Right lung (tissue), 5 donors: ENCODE measurements around the gene PPP1R15B. TPM values are rescaled to one million over a fixed set of nuclear protein-coding genes. Genes with fewer than 3 reads are reported as not detected.
"Not testable (repeated sequence)": the region's sequence is repeated elsewhere in the genome, so short reads cannot be mapped to it uniquely, and the experiment has no call there.

Source experiments
- DNase-seq, 2 donors: peaks; one replicate each; pipeline ENCODE4 v3.0.0-alpha.2; 2013
- polyA plus RNA-seq, 5 donors: library from polyadenylated mRNA; unstranded; fragments of 120-200 nt; gene quantifications; one replicate each; pipeline versions ENCODE4 v1.2.1 to v1.2.3, GENCODE V29; 2013; ENCODE audit warnings: inconsistent platforms in 1 of 5, low replicate concordance in 1 of 5; ENCODE audit not compliant: insufficient read length in 5 of 5, insufficient read depth in 1 of 5

The PPP1R15B gene
- polyA plus RNA-seq, 5 donors: 32.8 to 40.3 (median 33.9) TPM

DNA sequence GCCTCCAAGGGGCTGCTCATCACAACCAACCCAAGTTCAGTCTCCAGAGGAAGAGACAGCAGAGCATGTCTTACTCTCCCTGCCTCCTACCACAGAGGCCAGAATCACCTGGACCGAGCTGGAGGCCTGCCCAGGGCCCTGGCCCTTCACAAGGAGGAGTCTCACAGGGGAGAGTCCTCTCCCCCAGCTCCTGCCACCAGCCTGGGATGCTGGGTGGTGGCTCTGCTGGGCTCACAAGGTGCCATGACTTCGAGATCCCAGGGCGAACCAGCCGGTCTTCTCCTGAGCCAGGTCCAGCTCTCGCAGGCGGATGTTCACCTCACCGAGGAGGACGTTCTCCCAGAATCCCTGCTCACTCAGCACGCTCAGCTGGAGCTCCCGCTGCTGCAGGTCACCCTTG, 13.0 kb upstream of the PPP1R15B start:
- no peak for DNase-seq

DNA sequence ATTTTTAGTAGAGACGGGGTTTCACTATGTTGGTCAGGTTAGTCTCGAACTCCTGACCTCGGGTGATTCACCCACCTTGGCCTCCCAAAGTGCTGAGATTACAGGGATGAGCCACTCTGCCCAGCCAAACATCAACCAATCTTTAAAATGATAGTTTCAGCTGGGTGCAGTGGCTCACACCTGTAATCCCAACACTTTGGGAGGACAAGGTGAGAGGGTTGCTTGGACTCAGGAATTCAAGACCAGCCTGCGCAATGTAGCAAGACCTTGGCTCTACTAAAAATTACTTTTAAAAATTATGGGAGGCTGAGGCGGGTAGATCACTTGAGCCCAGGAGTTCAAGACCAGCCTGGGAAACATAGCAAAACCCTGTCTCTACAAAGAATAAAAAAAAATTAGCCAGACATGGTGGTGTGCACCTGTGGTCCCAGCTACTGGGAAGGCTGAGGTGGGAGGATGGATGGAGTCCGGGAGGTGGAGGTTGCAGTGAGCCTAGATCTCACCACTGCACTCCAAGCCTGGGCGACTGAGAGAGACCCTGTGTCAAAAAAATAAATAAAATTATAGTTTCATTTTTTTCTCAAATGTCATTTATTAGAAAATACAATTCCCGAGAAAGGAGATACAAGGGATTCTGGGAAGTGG, 10.6 kb upstream of the PPP1R15B start:
- DNase-seq: not testable (repeated sequence)

DNA sequence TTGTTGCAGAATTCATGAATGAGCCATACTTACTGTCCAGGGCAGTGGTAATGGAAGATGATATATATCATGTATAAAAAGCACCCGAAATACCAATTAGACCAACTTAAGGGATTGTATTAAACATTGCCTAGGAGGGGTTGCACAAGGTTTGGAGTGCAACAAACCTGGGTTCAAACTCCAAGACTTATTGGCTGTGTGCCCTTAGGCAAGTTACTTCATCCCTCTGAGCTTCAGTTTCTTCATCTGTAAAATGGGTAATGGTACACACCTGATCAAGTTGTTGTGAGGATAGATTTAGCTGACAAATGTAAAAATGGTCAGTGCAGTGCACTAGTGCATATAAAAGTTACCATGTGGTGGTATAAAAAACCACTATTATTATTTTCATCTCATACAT, 9.8 kb upstream of the PPP1R15B start:
- DNase-seq: no peak

DNA sequence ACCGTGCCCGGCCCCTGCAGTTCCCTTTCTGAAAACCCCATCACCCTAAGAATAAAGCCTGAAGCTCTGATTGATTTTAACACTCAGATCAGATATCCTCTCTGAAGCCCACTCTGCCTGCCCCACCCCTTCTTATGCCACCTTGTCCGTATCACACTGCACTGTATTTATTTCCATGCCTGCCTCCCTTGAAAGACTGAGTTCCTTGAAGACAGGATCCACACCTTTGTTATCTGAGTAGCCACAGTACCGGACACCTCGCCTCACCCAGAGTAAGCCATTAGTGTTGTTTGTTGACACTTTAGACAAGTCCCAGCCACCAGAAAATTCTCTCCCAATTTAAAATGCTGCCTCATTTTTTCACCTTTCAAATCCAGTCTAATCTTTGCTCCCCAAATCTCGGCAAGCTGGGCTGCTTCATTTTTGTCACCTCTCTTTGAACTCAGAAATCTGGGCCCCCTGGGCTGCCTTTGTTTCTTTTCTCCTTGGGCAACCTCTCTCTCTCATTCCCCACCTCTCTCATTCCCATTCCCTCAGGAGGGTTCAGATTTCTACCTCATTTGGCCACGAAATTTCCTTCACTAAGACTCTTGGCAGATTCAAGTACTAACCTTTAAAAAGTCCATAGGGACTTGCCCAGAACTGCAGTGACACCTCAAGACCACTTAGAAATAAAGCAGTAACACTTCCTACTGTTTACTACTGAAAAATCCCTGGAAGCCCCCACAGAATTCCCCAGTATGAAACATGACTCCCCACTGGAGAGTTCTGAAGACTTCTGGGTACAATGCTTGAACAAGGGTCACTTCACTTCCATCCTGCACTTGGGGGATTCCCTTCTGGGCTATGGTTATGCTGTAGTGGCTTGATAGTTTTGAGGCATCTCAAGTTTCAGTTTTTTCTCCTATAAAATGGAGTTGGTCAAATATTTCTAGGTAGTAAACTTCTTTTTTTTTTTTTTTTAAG, 8.7 kb upstream of the PPP1R15B start:
- no peak for DNase-seq

DNA sequence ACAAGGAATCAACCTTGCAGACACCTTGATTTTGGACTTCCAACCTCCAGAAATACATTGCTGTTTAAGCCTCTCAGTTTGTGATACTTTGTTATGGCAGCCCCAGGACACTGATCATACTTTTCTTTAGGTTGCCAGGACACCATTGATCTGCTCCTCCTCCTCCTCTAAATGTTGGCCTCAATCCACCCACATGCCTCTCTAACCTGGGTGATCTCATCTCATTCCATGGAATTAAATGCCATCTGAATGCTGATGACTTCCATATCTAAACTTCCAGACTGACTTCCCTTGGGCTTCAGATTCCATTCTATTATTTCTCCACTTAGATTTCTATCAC, 7.4 kb upstream of the PPP1R15B start:
- DNase-seq: no peak

DNA sequence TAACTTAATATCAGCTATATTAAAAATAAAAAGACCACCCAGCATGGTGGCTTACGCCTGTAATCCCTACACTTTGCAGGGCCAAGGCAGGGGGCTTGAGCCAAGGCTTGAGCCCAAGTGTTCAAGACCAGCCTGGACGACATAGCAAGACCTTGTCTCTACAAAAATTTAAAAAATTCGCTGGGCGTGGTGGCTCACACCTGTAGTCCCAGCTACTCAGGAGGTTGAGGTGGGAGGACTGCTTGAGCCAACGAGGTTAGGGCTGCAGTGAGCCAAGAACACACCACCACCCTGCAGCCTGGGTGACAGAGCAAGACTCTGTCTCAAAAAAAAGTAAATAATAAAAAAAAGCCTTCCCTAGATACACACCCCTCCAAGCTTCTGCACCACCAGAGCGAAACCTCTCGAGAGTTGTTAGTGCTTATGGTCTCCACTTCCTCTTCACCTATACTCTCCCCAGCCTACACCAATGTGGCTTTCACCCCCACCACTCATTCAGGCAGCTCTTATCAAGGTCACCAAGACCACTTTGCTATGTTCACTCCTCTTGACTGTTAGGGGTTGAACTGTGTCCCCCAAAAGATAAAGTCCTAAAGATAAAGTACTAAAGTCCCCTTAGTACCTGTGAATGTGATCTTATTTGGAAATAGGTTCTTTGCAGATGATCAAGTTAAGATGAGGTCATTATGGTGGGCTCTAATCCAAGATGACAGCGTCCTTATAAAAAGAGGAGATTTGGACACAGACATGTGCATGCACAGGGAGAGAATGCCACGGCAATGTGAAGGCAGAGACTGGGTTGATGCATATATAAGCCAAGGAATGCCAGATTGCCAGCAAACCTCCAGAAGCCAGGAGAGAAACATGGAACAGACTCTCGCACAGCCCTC, 6.8 kb upstream of the PPP1R15B start:
- no peak for DNase-seq

DNA sequence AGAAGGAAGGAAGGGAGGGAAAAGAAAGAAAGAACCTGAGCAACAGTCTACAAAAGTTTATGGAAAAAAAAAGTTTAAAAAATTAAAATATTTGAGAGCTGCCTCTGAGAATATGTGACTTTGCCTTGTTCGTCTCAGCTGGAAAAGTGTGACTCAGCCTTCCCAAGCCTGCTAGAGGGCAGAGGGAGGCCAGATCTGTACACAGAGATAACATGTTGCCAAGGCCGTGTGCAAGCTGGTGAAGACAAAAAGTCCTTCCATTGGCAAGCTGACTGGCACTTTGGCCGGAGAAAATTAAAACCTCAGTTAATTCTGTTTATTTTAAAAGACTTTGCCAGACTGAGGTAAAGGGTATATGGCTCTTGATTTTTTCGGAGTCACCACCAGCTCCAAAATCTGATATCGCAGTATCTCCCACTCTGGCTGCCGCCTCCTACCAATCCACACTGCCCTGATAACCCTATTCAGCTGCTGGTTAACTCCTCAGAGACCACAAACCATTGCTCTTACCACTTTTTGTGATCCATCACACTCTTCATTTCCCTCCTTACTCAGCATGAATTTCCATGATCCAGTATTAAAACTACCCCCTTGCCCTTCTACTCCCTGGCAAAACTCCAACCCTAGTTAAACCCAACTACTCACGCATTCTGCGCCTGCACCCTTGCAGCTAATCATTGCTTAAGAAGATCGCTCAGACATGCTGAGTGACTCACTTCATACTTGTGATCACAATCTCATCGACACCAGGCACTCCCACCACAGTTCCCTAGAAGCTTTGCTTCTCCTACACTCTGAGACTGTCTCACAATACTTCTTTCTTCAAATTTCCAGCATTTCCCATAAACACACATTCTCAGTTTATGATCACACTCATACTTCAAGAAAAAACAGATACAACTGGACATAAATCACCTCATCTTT, 5.7 kb upstream of the PPP1R15B start:
- no peak for DNase-seq

DNA sequence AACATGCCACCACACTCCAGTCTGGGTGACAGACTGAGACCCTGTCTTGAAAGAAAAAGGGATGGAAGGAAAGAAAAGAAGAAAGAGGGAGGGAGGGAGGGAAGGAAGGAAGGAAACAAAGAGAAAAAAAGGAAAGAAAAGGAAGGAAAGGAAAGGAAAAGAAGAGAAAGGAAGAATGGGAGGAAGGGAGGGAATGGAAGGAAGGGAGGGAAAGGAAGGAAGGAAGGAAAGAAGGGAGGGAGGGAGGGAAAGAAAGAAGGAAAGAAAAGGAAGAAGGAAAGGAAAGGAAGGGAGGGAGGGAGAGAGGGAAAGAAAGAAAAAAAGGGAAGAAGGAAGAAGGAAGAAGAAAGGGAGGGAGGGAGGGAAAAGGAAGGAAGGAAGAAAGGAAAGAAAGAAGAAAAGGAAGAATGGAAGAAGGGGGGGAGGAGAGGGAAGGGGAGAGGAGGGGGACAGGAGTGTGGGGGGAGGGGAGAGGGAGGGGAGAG, 5.0 kb upstream of the PPP1R15B start:
- no peak for DNase-seq

DNA sequence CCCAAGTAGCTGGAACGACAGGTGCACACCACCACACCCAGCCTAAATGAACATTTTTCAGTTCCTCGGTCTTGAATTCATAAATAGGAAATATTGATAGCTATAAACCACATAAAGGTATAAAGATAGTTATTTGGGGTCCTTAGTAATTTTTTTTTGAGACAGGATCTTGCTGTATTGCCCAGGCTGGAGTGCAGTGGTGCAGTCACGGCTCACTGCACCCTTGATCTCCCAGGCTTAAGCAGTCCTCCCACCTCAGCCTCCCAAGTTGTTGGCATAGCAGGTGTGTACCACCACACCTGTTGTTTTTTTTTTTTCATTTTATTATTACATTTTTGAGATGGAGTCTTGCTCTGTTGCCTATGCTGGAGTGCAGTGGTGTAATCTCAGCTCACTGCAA, 3.7 kb upstream of the PPP1R15B start:
- DNase-seq: no peak

DNA sequence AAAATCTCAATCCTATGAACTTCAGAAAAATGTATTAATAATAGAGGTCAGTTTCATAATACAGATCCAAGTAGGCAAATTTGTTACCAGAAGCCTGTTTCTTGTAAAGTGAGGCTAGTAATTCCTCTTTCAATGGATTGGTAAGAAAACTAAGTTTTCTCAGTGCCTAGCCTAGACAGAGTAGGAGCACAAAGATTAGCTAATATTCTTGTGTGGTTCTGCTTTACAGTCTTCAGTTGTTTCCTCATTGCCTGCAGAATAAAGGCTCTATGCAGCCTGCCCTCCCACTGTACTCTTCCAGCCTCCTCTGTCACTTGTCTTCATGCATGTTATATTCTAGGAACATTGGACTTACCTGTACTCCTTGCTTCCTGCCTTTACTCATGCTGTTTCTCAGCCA, 2.4 kb upstream of the PPP1R15B start:
- DNase-seq: no peak

DNA sequence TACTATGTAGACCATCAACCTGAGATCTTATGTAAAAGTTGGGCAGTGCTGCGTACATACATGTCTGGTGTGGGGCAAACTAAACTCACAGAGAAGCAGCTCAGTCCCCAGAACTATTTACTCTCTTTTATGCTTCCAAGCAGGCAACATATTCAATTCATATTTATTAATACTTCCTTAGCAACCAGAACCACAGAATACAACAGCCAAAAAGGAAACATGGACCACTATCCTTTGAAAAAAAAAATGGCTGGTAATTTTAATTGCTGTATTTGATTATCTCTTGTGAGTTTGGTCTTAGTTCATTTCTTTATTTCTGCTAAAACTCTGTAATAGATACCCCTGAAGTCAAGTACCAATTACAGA, 1.5 kb upstream of the PPP1R15B start:
- DNase-seq: no peak

DNA sequence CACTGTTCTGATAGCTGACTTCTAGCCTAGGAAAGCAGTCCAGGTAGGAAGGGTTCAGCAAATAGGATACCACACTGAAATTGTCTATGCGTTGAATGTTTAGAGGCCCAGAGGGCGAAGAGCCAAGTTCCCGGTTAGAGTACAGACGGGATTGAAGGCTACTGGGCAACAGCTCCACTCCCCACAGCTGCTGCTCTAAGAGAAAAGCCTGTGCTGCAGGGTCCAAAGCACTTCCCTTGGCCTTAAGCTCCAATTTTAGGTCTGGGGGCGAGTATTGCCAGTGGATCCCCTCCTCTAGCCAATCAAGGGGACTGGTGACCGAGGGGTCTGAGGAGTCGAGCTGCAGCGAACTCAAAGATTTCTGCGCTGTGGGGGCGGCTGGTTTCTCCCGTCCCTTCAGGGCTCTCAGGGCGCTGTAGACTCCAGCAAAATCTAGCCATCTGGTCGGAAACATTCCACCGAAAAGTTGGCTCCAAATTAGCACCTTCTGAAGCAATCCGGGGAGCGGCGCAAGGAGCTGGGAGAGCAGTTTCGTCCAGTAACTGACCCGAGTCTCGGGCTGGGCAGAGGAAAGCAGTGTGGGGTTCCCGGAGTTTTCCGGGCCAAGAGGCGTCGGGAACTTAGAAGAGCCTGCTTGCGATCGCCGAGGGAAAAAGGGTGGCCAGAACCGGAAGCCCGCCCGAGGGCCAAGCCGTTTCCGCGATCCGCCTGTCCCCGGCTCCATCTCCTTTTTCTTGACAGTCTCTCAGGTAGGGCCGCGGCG, 748 bp downstream of the PPP1R15B start:
- DNase-seq: peak; percentile 58 to 63

DNA sequence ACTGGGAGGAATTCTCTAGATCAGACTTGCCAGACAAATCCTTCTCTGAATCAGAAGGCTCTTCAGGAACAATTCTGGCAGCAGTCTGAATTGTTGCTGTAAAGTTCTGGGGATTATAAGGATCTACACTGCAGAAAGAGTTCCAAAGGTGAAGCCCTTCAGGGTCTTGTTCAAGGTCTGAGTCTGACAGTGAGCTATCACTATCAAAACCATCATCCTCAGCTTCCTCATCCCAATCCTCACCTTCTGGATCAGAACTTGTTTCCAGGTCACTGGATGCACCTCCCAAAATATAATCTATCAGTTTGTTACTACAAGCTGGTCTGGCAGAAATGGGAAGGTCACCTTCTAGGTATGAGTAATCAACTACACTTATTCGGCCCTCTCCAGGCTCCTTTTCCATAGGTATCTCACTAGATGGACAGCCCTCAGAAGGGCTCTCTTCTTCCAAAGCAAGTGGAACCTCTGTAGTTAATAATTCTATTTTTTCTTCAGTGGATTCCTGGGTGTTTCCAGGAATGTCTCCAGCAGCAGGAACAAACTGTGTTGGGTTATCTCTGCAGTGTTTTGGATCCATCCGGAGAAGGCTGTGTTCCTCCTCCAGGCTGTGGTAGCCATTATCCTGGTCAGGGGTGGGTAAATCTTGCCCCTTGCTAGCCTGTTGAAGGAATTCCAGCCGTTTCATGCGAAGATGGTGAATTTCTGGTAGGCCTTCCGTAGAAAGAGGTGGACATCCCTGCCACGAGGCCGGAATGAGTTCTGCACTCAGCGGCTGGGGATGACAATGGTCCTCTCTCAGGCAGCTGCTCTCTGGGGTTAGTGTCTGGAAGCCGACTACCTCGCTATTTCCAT, 1.6 kb downstream of the PPP1R15B start:
- no peak for DNase-seq

DNA sequence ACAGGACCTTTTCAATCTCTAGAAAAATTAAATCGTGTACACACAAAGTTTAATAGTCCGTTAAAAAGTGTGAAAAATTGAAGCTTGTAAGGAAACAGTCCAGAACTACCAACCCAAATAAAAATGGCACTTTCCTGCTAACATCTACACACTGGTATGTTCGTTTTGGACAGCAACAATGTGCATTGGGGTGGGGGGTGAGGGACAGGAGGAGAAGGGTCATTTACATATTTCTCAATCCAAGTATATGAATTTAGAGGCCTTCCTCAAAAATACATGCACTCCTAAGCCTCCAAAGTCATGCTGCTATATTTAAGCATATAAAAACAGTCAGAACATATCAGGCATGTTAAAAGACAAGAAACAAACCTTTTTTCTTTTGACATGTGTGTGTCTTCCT, 2.5 kb downstream of the PPP1R15B start:
- DNase-seq: no peak

DNA sequence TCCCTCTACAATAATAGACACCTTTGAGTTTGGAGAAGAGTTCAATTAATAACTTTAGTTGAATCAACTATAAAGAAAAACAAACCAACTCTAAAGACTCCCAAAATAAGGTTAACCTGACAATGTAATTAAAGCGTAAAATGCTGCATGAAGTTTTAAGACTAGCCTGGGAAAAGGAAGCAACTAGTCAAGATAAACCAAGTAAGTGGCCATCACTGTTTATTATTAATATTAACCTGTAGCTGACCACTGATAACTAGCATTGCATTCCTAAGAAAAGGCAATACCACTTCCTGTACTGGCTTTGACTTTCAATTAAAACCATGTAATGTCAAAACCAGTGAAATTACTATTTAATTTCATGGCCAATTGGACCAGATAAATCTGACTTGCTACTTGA, 3.0 kb downstream of the PPP1R15B start:
- DNase-seq: no peak

DNA sequence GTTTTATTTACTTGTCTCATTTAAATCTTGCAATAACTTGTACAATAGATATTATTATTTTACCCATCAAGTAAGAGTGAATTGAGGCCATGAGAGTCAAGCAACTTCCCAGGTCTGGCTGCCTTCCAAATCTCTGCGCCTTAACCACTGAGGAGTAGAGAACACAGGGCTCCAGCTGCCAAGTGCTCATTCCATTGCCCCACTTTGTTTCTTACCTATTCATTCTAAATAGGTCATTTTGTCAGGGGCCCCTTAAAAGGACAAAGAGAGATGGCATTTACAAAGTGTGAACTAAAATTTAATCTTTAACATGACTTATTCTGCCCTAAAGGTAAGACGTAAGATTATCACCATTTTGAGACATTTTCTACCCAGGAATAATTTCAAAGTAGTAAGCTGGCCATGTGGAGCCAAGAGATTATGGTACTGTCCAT, 3.5 kb downstream of the PPP1R15B start:
- DNase-seq: peak; percentile 51 to 53

DNA sequence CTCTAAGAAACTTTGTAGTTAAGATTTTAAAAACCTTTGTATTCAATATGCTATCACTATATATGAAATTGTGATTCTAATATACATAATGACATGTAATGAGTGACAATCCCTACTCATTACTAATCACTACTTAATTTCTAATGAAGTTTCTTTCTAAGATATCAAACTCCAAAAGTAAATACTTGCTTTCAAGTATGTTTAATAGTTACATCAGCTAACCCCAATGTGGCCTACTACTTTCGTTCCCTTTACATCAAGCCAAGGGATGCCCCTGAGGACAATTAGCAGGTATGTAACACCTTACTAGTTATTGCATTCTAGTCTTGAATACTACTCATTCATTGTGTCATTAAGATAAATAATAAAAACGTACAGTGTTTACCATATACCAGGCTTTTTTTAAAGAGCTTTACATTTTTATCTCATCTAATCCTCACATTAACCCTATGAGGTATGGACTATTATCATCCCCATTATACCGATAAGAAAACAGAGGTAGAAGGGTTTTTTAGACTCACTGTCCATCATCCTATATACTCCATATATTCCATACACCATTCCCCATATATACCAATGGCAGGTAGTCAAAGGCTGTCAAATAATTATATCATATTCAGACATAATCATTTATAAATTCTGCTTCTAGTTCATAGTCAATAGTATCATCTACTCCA, 4.2 kb downstream of the PPP1R15B start:
- no peak for DNase-seq

DNA sequence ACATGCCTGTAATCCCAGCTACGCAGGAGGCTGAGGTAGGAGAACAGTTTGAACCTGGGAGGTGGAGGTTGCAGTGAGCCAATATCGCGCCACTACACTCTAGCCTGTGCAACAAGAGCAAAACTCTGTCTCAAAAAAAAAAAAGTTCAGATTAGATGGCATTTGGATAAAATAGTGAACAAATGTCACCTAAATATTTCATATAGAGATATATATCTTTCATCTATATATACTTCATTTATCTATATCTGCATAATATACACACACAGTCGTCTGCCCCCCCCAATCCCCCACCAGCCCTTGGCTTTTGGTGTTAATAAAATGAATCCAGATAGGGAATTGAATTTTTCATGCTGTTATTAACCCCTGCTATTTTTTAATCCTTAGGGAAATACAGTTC, 5.0 kb downstream of the PPP1R15B start:
- no peak for DNase-seq

DNA sequence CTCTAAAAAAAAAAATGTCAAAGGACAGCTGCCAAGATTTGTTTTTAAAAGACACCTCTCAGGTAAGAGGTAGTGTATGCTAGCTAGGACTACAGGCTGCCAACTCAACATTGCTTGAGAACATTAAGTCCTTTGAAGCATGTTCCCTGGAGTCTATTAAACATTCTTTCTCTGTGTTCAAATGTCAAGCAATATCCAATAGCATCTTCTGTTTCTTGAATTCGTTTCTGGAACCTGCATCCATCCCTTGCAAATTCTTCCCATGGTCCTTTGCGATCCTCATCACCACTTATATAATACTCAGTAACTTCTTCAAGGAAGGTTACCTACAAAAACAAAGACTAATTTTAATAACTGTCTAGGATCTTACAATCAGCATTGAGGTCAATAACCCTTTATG, 5.6 kb downstream of the PPP1R15B start:
- no peak for DNase-seq
